ENCODE data around the gene ELFN1. TPM values are rescaled to one million over a fixed set of nuclear protein-coding genes. Genes with fewer than 3 reads are reported as not detected.

Gene ELFN1
- total and polyA plus RNA-seq, 12 donors: 0.05 to 2.8 (median 0.86) TPM

GRCh38 chr7:1678571-1679325 is 8.7 kb downstream of the ELFN1 start:
- intact Hi-C loops (cut with DNase I): loop anchor here in 1 of 2 donors (10.0 kb wide), 1 partner anchor 526 kb away; no protein-coding TSS in a partner anchor
- TF ChIP-seq POLR2A (IDR thresholded peaks at IDR 0.05) (no peak), CTCF (IDR thresholded peaks at IDR 0.05) (no peak)
- no peaks in the 10 kb centered on the region for H3K36me3 ChIP-seq (replicated peaks in 1 of 2)
- H3K4me1 ChIP-seq (replicated peaks in 1 of 2): no peaks in the 10 kb centered on the region
- H3K27ac ChIP-seq: no peak overlapping the region
- whole genome bisulfite sequencing, 4 donors: 84 to 90% (median 88%) methylated on average over 24 to 30 of the region's 30 CpGs
- peaks cover 14% of the 10 kb centered on the region for H3K27me3 ChIP-seq
- DNase-seq: peak in 3 of 7 donors; percentile 0 to 36 (median 6)
- no peak overlapping the region for H3K4me3 ChIP-seq
- no peaks in the 10 kb centered on the region for H3K9me3 ChIP-seq (replicated peaks in 1 of 3)

GRCh38 chr7:1679326-1679965 is 9.4 kb downstream of the ELFN1 start:
- intact Hi-C loops (cut with DNase I): loop anchor here in 1 of 2 donors (10.0 kb wide), 1 partner anchor 525 kb away; no protein-coding TSS in a partner anchor
- peak in 3 of 7 donors; percentile 2 to 30 (median 8) for DNase-seq
- 69 to 83% (median 79%) methylated on average over 4 to 15 of the region's 15 CpGs for WGBS, 4 donors

GRCh38 chr7:1679966-1680730 is 10.1 kb downstream of the ELFN1 start:
- 80 to 91% (median 87%) methylated on average over 22 of the region's 22 CpGs for WGBS, 4 donors
- no peaks in the 10 kb centered on the region for H3K9me3 ChIP-seq (replicated peaks in 1 of 3)
- no peak overlapping the region for H3K4me3 ChIP-seq
- intact Hi-C loops (cut with DNase I): loop anchor here in 1 of 2 donors (10.0 kb wide), 1 partner anchor 525 kb away; no protein-coding TSS in a partner anchor
- no peaks in the 10 kb centered on the region for H3K36me3 ChIP-seq (replicated peaks in 1 of 2)
- DNase-seq: peak in 3 of 7 donors; percentile 2 to 34 (median 14)
- H3K4me1 ChIP-seq (replicated peaks in 1 of 2): no peaks in the 10 kb centered on the region
- TF ChIP-seq POLR2A (IDR thresholded peaks at IDR 0.05): no peak
- no peak for TF ChIP-seq CTCF (IDR thresholded peaks at IDR 0.05)
- H3K27ac ChIP-seq: no peak overlapping the region
- H3K27me3 ChIP-seq: peaks cover 1% of the 10 kb centered on the region

More at GRCh38 chr7:1679326-1679965, 9.4 kb downstream of the ELFN1 start:
- H3K27me3 ChIP-seq: peaks cover 7% of the 10 kb centered on the region
- H3K4me1 ChIP-seq (replicated peaks in 1 of 2): no peaks in the 10 kb centered on the region
- H3K27ac ChIP-seq: no peak overlapping the region
- H3K4me3 ChIP-seq: no peak overlapping the region
- H3K36me3 ChIP-seq (replicated peaks in 1 of 2): no peaks in the 10 kb centered on the region
- TF ChIP-seq CTCF (IDR thresholded peaks at IDR 0.05) (no peak), POLR2A (IDR thresholded peaks at IDR 0.05) (no peak)
- no peaks in the 10 kb centered on the region for H3K9me3 ChIP-seq (replicated peaks in 1 of 3)

- H3K4me3 ChIP-seq: no peak overlapping the region
- WGBS, 4 donors: 73 to 88% (median 85%) methylated on average over 9 of the region's 9 CpGs
- H3K9me3 ChIP-seq (replicated peaks in 1 of 3): no peaks in the 10 kb centered on the region
- intact Hi-C loops (cut with DNase I): no loop called here
- H3K36me3 ChIP-seq (replicated peaks in 1 of 2): no peaks in the 10 kb centered on the region
- H3K27me3 ChIP-seq: no peaks in the 10 kb centered on the region
- no peak overlapping the region for H3K27ac ChIP-seq
- peak in 1 of 7 donors; percentile 20 for DNase-seq
- H3K4me1 ChIP-seq (replicated peaks in 1 of 2): no peaks in the 10 kb centered on the region
- no peak for TF ChIP-seq CTCF (IDR thresholded peaks at IDR 0.05)
- TF ChIP-seq POLR2A (IDR thresholded peaks at IDR 0.05): no peak
These were observed 11.5 kb downstream of the ELFN1 start for GRCh38 chr7:1681581-1681980.
